ENCODE measurements around the gene ATRIP. TPM values are rescaled to one million over a fixed set of nuclear protein-coding genes. Genes with fewer than 3 reads are reported as not detected.

ATRIP gene
- total RNA-seq, 3 donors from 2014 or later (not counting 1 experiment from before 2014, with no cell fraction given), result 8.5 to 11.0 (median 10.6) TPM

DNA sequence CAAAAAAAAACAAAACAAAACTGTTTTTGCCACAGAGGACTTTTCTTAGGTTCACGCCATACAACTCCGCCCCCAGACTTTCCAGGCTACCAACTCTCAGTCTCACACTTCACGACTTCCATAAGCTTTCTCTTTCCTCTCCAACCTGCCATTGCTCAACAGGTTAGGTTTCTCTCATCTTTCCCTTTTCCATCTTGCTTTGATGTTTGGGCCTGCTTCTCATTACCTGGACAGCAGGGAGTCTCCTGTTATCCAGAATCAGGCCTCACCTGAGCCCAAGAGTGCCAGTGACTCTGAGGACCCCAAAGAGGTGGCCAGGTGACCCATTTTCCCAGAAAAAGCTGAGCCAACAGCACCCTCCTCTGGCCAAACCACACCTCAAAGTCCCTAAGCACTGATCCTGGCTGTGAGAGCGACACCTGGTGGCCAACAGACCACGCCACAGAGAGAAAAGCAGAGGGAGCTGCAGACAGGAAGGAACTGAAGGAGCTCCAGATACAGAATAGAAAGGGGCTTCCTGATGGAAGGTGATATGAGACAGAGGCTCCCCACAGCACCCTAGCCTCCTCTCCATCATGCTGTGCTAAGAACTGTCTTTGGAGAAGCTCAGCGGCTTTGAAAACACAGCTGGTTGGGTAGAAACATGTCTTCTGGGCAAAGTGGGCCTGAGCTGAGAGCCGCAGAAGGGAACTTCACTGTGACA is 10.6 kb upstream of the ATRIP start:
- 48% methylated on average over 7 of the region's 7 CpGs for WGBS (ENCODE audit: insufficient coverage)
- intact Hi-C loops (cut with micrococcal nuclease), result loop anchor here (1.0 kb wide), 4 partner anchors 35 to 204 kb away; no protein-coding TSS in a partner anchor
- peaks cover 19 to 38% of the 10 kb centered on the region in 2 donors for H3K4me1 Mint-ChIP-seq

DNA sequence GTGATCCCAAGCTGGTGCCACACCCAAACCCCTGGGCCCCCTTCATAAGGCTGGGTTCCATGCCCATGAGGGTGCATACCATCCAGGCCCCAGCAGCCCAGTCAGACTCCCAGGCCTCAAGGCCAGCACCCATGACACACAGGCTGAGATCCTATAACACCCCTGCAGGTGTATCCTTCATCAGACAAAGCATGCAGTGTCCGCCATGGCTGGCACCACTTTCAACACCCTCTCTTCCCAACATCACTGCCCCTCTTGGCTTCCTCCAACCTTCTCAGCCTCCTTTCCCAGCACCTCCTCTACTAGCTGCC is 10.1 kb upstream of the ATRIP start:
- intact Hi-C loops (cut with micrococcal nuclease), result loop anchor here (1.0 kb wide), 4 partner anchors 35 to 204 kb away; no protein-coding TSS in a partner anchor
- peak overlapping the region; percentile 16 for H3K27ac ChIP-seq (ENCODE audit: low read length)
- peaks cover 11% of the 10 kb centered on the region for H3K36me3 ChIP-seq (ENCODE audit: control insufficient read depth, insufficient read depth, low read length)

More for the DNA sequence above, 10.6 kb upstream of the ATRIP start:
- DNase-seq, result peak; percentile 79 to 96
- H3K36me3 Mint-ChIP-seq, result no peaks in the 10 kb centered on the region
- no peaks in the 10 kb centered on the region for H3K9me3 ChIP-seq (ENCODE audit: control insufficient read depth, insufficient read depth, low read length)
- H3K9me3 Mint-ChIP-seq, result no peaks in the 10 kb centered on the region
- peak overlapping the region; percentile 16 for H3K27ac ChIP-seq (ENCODE audit: low read length)
- no peaks in the 10 kb centered on the region for H3K27me3 Mint-ChIP-seq (ENCODE audit: low read depth in 2 of 2)
- ATAC-seq, result peak; percentile 35 to 52 (median 37)
- peaks cover 56% of the 10 kb centered on the region for H3K4me1 ChIP-seq (ENCODE audit: control insufficient read depth, insufficient read depth, low read length)
- H3K27ac Mint-ChIP-seq, result no peak overlapping the region
- no peak overlapping the region for H3K4me3 Mint-ChIP-seq
- TF ChIP-seq, protein P1, sequence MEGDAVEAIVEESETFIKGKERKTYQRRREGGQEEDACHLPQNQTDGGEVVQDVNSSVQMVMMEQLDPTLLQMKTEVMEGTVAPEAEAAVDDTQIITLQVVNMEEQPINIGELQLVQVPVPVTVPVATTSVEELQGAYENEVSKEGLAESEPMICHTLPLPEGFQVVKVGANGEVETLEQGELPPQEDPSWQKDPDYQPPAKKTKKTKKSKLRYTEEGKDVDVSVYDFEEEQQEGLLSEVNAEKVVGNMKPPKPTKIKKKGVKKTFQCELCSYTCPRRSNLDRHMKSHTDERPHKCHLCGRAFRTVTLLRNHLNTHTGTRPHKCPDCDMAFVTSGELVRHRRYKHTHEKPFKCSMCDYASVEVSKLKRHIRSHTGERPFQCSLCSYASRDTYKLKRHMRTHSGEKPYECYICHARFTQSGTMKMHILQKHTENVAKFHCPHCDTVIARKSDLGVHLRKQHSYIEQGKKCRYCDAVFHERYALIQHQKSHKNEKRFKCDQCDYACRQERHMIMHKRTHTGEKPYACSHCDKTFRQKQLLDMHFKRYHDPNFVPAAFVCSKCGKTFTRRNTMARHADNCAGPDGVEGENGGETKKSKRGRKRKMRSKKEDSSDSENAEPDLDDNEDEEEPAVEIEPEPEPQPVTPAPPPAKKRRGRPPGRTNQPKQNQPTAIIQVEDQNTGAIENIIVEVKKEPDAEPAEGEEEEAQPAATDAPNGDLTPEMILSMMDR (IDR thresholded peaks at IDR 0.05), result peak; percentile 94
- no peak overlapping the region for H3K4me3 ChIP-seq (ENCODE audit: low read length)
- H3K27me3 ChIP-seq (ENCODE audit: control insufficient read depth, insufficient read depth, low read length), result no peaks in the 10 kb centered on the region
- H3K36me3 ChIP-seq (ENCODE audit: control insufficient read depth, insufficient read depth, low read length), result peaks cover 11% of the 10 kb centered on the region

DNA sequence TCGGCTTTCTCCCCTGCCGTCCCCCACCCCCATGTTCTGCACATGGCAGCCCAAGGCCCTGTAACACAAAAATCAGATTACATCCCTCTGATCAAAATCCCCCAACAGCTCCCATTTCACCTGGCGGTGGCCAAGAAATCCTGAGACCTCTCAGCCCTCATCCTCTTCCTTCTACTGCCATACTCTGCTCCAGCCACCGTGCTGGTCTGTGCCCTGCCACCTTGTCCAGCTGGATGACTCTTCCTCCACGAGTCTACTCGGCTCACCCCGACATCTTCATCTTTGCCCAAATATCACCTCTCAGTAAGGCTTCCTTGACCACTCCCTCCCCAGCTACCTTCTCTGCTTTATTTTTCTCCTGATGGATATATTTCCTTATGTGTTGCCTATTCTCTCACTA is 9.7 kb upstream of the ATRIP start:
- Histone ChIP-seq H3K27me3 (ENCODE audit: control insufficient read depth, insufficient read depth, low read length) (no peaks in the 10 kb centered on the region), H3K36me3 (ENCODE audit: control insufficient read depth, insufficient read depth, low read length) (peaks cover 11% of the 10 kb centered on the region), H3K27ac (ENCODE audit: low read length) (no peak overlapping the region), H3K4me1 (ENCODE audit: control insufficient read depth, insufficient read depth, low read length) (peaks cover 60% of the 10 kb centered on the region), H3K4me3 (ENCODE audit: low read length) (no peak overlapping the region), H3K9me3 (ENCODE audit: control insufficient read depth, insufficient read depth, low read length) (no peaks in the 10 kb centered on the region)
- H3K9me3 Mint-ChIP-seq, result no peaks in the 10 kb centered on the region
- H3K4me3 Mint-ChIP-seq, result no peak overlapping the region
- no peaks in the 10 kb centered on the region for H3K36me3 Mint-ChIP-seq
- TF ChIP-seq, protein P1 (IDR thresholded peaks at IDR 0.05), result no peak
- intact Hi-C loops (cut with micrococcal nuclease), result loop anchor here (1.0 kb wide), 4 partner anchors 36 to 205 kb away; no protein-coding TSS in a partner anchor
- WGBS (ENCODE audit: insufficient coverage), result 92% methylated on average over 7 of the region's 7 CpGs
- peaks cover 28 to 35% of the 10 kb centered on the region in 2 donors for H3K4me1 Mint-ChIP-seq
- ATAC-seq (no peak), DNase-seq (no peak)
- H3K27ac Mint-ChIP-seq, result no peak overlapping the region
- no peaks in the 10 kb centered on the region for H3K27me3 Mint-ChIP-seq (ENCODE audit: low read depth in 2 of 2)

More for the DNA sequence above, 10.1 kb upstream of the ATRIP start:
- H3K36me3 Mint-ChIP-seq, result no peaks in the 10 kb centered on the region
- ATAC-seq, result no peak
- no peak overlapping the region for H3K27ac Mint-ChIP-seq
- Histone ChIP-seq H3K27me3 (ENCODE audit: control insufficient read depth, insufficient read depth, low read length) (no peaks in the 10 kb centered on the region), H3K9me3 (ENCODE audit: control insufficient read depth, insufficient read depth, low read length) (no peaks in the 10 kb centered on the region), H3K4me3 (ENCODE audit: low read length) (no peak overlapping the region), H3K4me1 (ENCODE audit: control insufficient read depth, insufficient read depth, low read length) (peaks cover 60% of the 10 kb centered on the region)
- no peaks in the 10 kb centered on the region for H3K9me3 Mint-ChIP-seq
- 89% methylated on average over 1 of the region's 1 CpG for WGBS (ENCODE audit: insufficient coverage)
- peaks cover 24 to 35% of the 10 kb centered on the region in 2 donors for H3K4me1 Mint-ChIP-seq
- TF ChIP-seq, protein P1 (IDR thresholded peaks at IDR 0.05), result no peak
- DNase-seq, result no peak
- H3K4me3 Mint-ChIP-seq, result no peak overlapping the region
- H3K27me3 Mint-ChIP-seq (ENCODE audit: low read depth in 2 of 2), result no peaks in the 10 kb centered on the region
